H1 (cell line): Measurements from ENCODE around the gene PGP. TPM values are rescaled to one million over a fixed set of nuclear protein-coding genes. Genes with fewer than 3 reads are reported as not detected.

Experiments used
- CTCF ChIA-PET: fragments of 300-600 bp; sonication (Branson Sonifier 250); formaldehyde crosslinking; loops from one replicate; lab custom pipeline; 2021; ENCODE audit not compliant: partially characterized antibody; lab: Charles Lee
- POLR2A ChIA-PET: fragments of 300-600 bp; sonication (Branson Sonifier 250); formaldehyde crosslinking; loops from one replicate; lab custom pipeline; 2021; ENCODE audit warnings: inconsistent platforms; ENCODE audit not compliant: partially characterized antibody; lab: Charles Lee
- DNase-seq, 2 experiments: peaks; one replicate each; pipeline versions ENCODE4 v3.0.0 to v3.0.0-alpha.2; 2010 to 2022; ENCODE audit warnings: low spot score in 2 of 2, low read depth in 1 of 2, mixed read lengths in 1 of 2
- FAIRE-seq: peaks from 2 replicates; lab custom pipeline; 2011; peaks lifted over from hg19 to GRCh38; lab: Jason Lieb, UNC
- H2AFZ ChIP-seq: 2 replicates; pipeline ENCODE4 v1.8.1; 2012; ENCODE audit warnings: low read length, inconsistent platforms
- H2AK5ac ChIP-seq: 2 replicates; pipeline ENCODE4 v1.6.1; 2013; ENCODE audit warnings: low read depth, low read length
- H2BK120ac ChIP-seq: replicated peaks from 2 replicates; pipeline ENCODE3; 2013; ENCODE audit warnings: low read depth, low read length, inconsistent platforms
- H2BK12ac ChIP-seq: 2 replicates; pipeline ENCODE4 v1.6.1; 2013; ENCODE audit warnings: low read depth, low read length
- H2BK15ac ChIP-seq: 2 replicates; pipeline ENCODE4 v1.6.1; 2013; ENCODE audit warnings: low read length
- H2BK20ac ChIP-seq: 2 replicates; pipeline ENCODE4 v1.6.1; 2013; ENCODE audit warnings: low read length
- H2BK5ac ChIP-seq: 2 replicates; pipeline ENCODE4 v1.6.1; 2013; ENCODE audit warnings: low read depth, low read length
- H3K14ac ChIP-seq: 2 replicates; pipeline ENCODE4 v1.6.1; 2013; ENCODE audit warnings: inconsistent platforms; ENCODE audit not compliant: insufficient read length
- H3K18ac ChIP-seq: 2 replicates; pipeline ENCODE4 v1.6.1; 2013; ENCODE audit warnings: low read length; ENCODE audit errors: extremely low read depth
- H3K23ac ChIP-seq: 2 replicates; pipeline ENCODE4 v1.6.1; 2013; ENCODE audit warnings: inconsistent platforms; ENCODE audit not compliant: insufficient read length
- H3K23me2 ChIP-seq: 2 replicates; pipeline ENCODE4 v1.6.1; 2013; ENCODE audit warnings: low read depth, low read length
- H3K27ac ChIP-seq: 2 replicates; pipeline ENCODE4 v1.6.1; 2011; ENCODE audit warnings: low read depth, low read length, inconsistent platforms
- H3K27me3 ChIP-seq, 4 experiments: replicated peaks in 1 of 4; 1 replicate in 1 of 4; 2 replicates in 3 of 4; pipeline versions ENCODE4 v1.6.1 to v1.8.1; 2011 to 2013; ENCODE audit warnings: low read length in 3 of 4, mild to moderate bottlenecking in 3 of 4, inconsistent platforms in 2 of 4, mixed read lengths in 2 of 4, moderate library complexity in 1 of 4; ENCODE audit not compliant: control insufficient read depth in 3 of 4, insufficient read depth in 3 of 4; ENCODE audit errors: extremely low read depth in 1 of 4
- H3K36me3 ChIP-seq, 4 experiments: 2 replicates each; pipeline versions ENCODE4 v1.6.1 to v1.8.1; 2011 to 2013; ENCODE audit warnings: mild to moderate bottlenecking in 4 of 4, low read length in 3 of 4, moderate library complexity in 2 of 4, control low read depth in 1 of 4, inconsistent platforms in 1 of 4; ENCODE audit not compliant: insufficient read depth in 4 of 4, control insufficient read depth in 2 of 4
- H3K4ac ChIP-seq: replicated peaks from 2 replicates; pipeline ENCODE3; 2013; ENCODE audit warnings: low read length, low read depth, mixed read lengths, inconsistent platforms; ENCODE audit not compliant: insufficient read length
- H3K4me1 ChIP-seq, 4 experiments: replicated peaks in 1 of 4; 1 replicate in 1 of 4; 2 replicates in 3 of 4; pipeline versions ENCODE4 v1.6.1 to v1.8.1; 2011 to 2013; ENCODE audit warnings: low read length in 3 of 4, inconsistent platforms in 2 of 4, mixed read lengths in 1 of 4; ENCODE audit not compliant: insufficient read depth in 4 of 4, control insufficient read depth in 3 of 4
- H3K4me2 ChIP-seq, 2 experiments: 2 replicates each; pipeline versions ENCODE4 v1.6.1 to v1.8.1; 2011 to 2013; ENCODE audit warnings: low read depth in 2 of 2, low read length in 2 of 2, control low read depth in 1 of 2, inconsistent platforms in 1 of 2, mild to moderate bottlenecking in 1 of 2; ENCODE audit not compliant: insufficient read depth in 1 of 2
- H3K4me3 ChIP-seq, 4 experiments: fragments of 200-600, 300-600 bp in 1 of 4; sonication (generic), shearing (Covaris generic), sonication (Bioruptor Twin) in 1 of 4; 2 replicates each; pipeline versions ENCODE4 v1.5.1 to v1.8.1; 2011 to 2016; ENCODE audit warnings: low read length in 4 of 4, low read depth in 3 of 4, control low read depth in 2 of 4, inconsistent platforms in 2 of 4, mild to moderate bottlenecking in 2 of 4, mixed read lengths in 1 of 4, moderate library complexity in 1 of 4; ENCODE audit not compliant: insufficient read depth in 2 of 4; ENCODE audit errors: extremely low read depth in 1 of 4
- H3K56ac ChIP-seq: replicated peaks from 2 replicates; pipeline ENCODE3; 2013; ENCODE audit warnings: low read depth, mild to moderate bottlenecking, mixed read lengths, low read length, inconsistent platforms; ENCODE audit not compliant: insufficient read length
- H3K79me1 ChIP-seq: 2 replicates; pipeline ENCODE4 v1.6.1; 2013; ENCODE audit warnings: low read depth, low read length, control low read depth
- H3K79me2 ChIP-seq, 2 experiments: 2 replicates each; pipeline versions ENCODE4 v1.6.1 to v1.8.1; 2012 to 2013; ENCODE audit warnings: low read length in 2 of 2, mild to moderate bottlenecking in 2 of 2, inconsistent platforms in 1 of 2; ENCODE audit not compliant: insufficient read depth in 2 of 2, control insufficient read depth in 1 of 2
- H3K9ac ChIP-seq, 4 experiments: replicated peaks in 1 of 4; 1 replicate in 1 of 4; 2 replicates in 3 of 4; pipeline versions ENCODE4 v1.6.1 to v1.8.1; 2011 to 2013; ENCODE audit warnings: low read depth in 3 of 4, low read length in 3 of 4, control low read depth in 2 of 4, mild to moderate bottlenecking in 2 of 4, moderate library complexity in 2 of 4, inconsistent platforms in 1 of 4; ENCODE audit errors: extremely low read depth in 1 of 4
- H3K9me3 ChIP-seq, 2 experiments: 2 replicates each; pipeline versions ENCODE4 v1.6.1 to v1.8.1; 2012 to 2013; ENCODE audit warnings: mild to moderate bottlenecking in 2 of 2, moderate library complexity in 2 of 2, control low read depth in 1 of 2, inconsistent platforms in 1 of 2, low read depth in 1 of 2, low read length in 1 of 2, mixed read lengths in 1 of 2; ENCODE audit not compliant: insufficient read depth in 2 of 2
- H4K20me1 ChIP-seq, 2 experiments: replicated peaks in 1 of 2; 2 replicates each; pipeline versions ENCODE3 to v1.8.1; 2011 to 2013; ENCODE audit warnings: inconsistent platforms in 2 of 2, low read length in 2 of 2, mild to moderate bottlenecking in 1 of 2; ENCODE audit not compliant: insufficient read depth in 2 of 2, control insufficient read depth in 1 of 2
- H4K5ac ChIP-seq: 2 replicates; pipeline ENCODE4 v1.6.1; 2013; ENCODE audit warnings: low read length, low read depth, mixed read lengths, inconsistent platforms; ENCODE audit not compliant: insufficient read length
- H4K8ac ChIP-seq: 2 replicates; pipeline ENCODE4 v1.8.0; 2013; ENCODE audit warnings: mild to moderate bottlenecking, moderate library complexity, low read length, inconsistent platforms; ENCODE audit not compliant: insufficient read depth; ENCODE audit errors: extremely low read depth
- H4K91ac ChIP-seq: replicated peaks from 2 replicates; pipeline ENCODE3; 2013; ENCODE audit warnings: low read length, mixed read lengths, inconsistent platforms; ENCODE audit not compliant: insufficient read length
- BCL11A ChIP-seq, 2 experiments: IDR thresholded peaks; one replicate each; pipeline ENCODE4 v1.6.1; 2011; ENCODE audit warnings: low read depth in 2 of 2, low read length in 2 of 2, mild to moderate bottlenecking in 2 of 2
- CBX5 ChIP-seq: fragments of 300-800, 300-1000 bp; sonication (generic); IDR thresholded peaks from 2 replicates; pipeline ENCODE4 v1.7.1; 2016; ENCODE audit warnings: antibody characterized with exemption, low read length, low read depth
- CEBPB ChIP-seq: IDR thresholded peaks from 2 replicates; pipeline ENCODE4 v1.6.1; 2012; ENCODE audit warnings: low read depth, low read length
- CHD2 ChIP-seq: IDR thresholded peaks from 2 replicates; pipeline ENCODE4 v1.6.1; 2012; ENCODE audit warnings: low read length, improper control_type of control experiment
- CTBP2 ChIP-seq: IDR thresholded peaks from 2 replicates; pipeline ENCODE4 v1.7.0; 2011; ENCODE audit warnings: borderline replicate concordance, mild to moderate bottlenecking, moderate library complexity, mixed read lengths, low read length; ENCODE audit not compliant: insufficient read depth, insufficient read length
- E2F6 ChIP-seq: IDR thresholded peaks from 2 replicates; pipeline ENCODE4 v1.6.1; 2012; ENCODE audit warnings: inconsistent platforms
- FOSL1 ChIP-seq: IDR thresholded peaks from 2 replicates; pipeline ENCODE4 v1.6.1; 2011; ENCODE audit warnings: mild to moderate bottlenecking, low read depth, low read length, moderate library complexity; ENCODE audit not compliant: insufficient read depth
- JUN ChIP-seq: IDR thresholded peaks from 2 replicates; pipeline ENCODE4 v1.6.1; 2011; ENCODE audit warnings: low read depth, mild to moderate bottlenecking, improper control_type of control experiment, low read length
- KDM1A ChIP-seq: fragments of 200-600, 300-600 bp; sonication (generic); IDR thresholded peaks from 2 replicates; pipeline ENCODE4 v1.7.1; 2016; ENCODE audit warnings: mild to moderate bottlenecking, low read length, borderline replicate concordance
- SIN3A ChIP-seq, 2 experiments: IDR thresholded peaks in 1 of 2; conservative IDR thresholded peaks in 1 of 2; 2 replicates each; pipeline ENCODE4 v1.6.1; 2011 to 2012; ENCODE audit warnings: low read length in 2 of 2, improper control_type of control experiment in 1 of 2, low read depth in 1 of 2, mild to moderate bottlenecking in 1 of 2
- WGBS, 2 experiments: shearing (Covaris generic) in 1 of 2; methylation state at CpG; one replicate each; pipeline versions ENCODE4 v1.1.6 to v1.1.7; 2013 to 2015; ENCODE audit warnings: low lambda C conversion rate in 2 of 2, mixed read lengths in 2 of 2, inconsistent platforms in 1 of 2, low coverage in 1 of 2, missing lambda C conversion rate in 1 of 2; ENCODE audit not compliant: insufficient replicate concordance in 2 of 2, insufficient coverage in 1 of 2, insufficient read length in 1 of 2; ENCODE audit errors: extremely low coverage in 1 of 2, missing lambda C conversion rate in 1 of 2; 5-methylcytosine and 5-hydroxymethylcytosine counted together
- polyA plus RNA-seq, 7 experiments: library from polyadenylated mRNA; depleted of rRNA in 3 of 7; stranded (reverse) in 5 of 7; unstranded in 2 of 7; fragments of >200 nt in 5 of 7; fragments of 200-250 nt in 2 of 7; gene quantifications; 1 replicate in 5 of 7; 2 replicates in 1 of 7; 4 replicates in 1 of 7; pipeline versions ENCODE4 v1.2.1 to v1.2.3, GENCODE V29; 2011 to 2013; ENCODE audit warnings: missing spikeins in 2 of 7, mixed read lengths in 2 of 7
- total RNA-seq: library from RNA; stranded (reverse); fragmentation: NEBNext Ultra II Directional; extraction: Animal tissue kit (Norgen Biotek cat#: 25700); gene quantifications from 2 replicates; pipeline ENCODE4 v1.2.1, GENCODE V29; 2021

Gene PGP
- total and polyA plus RNA-seq, 2 of the 8 experiments (the other 6 are each of a cell fraction or from before 2014, with no cell fraction given): 30.9 to 55.9 TPM

GRCh38 chr16:2210009-2210332 lies 4.7 kb downstream of the PGP start:
- H3K9ac ChIP-seq: peak overlapping the region in 1 of 4 experiments; percentile 14; a peak in 1 of 7 replicates
- no peak overlapping the region for H3K4me2 ChIP-seq
- DNase-seq (no peak), FAIRE-seq (no peak)
- no peak overlapping the region for H2BK5ac ChIP-seq
- peaks cover 10% of the 10 kb centered on the region for H3K79me1 ChIP-seq
- no peaks in the 10 kb centered on the region for H3K9me3 ChIP-seq
- H3K56ac ChIP-seq: no peak overlapping the region
- no peak overlapping the region for H2BK12ac ChIP-seq
- no peak overlapping the region for H4K5ac ChIP-seq
- peaks cover 3 to 25% of the 10 kb centered on the region in 2 experiments; a peak in 3 of 4 replicates for H3K79me2 ChIP-seq
- H3K36me3 ChIP-seq: peaks cover 8 to 42% (median 19%) of the 10 kb centered on the region in 4 experiments; a peak in 6 of 8 replicates
- no peak overlapping the region for H2AFZ ChIP-seq
- no peak overlapping the region for H2BK15ac ChIP-seq
- no peak overlapping the region for H2BK120ac ChIP-seq
- H3K27me3 ChIP-seq: no peaks in the 10 kb centered on the region
- peaks cover 0 to 24% (median 9%) of the 10 kb centered on the region in 4 experiments; a peak in 6 of 7 replicates for H3K4me1 ChIP-seq
- ChIA-PET POLR2A (interaction anchor here (0.6 to 15.1 kb wide), 14 partner anchors 12 to 259 kb away, joined by 3 to 156 read pairs (median 6); partner anchors contain the start of genes CASKIN1, DNASE1L2, E4F1 and TRAF7), CTCF (interaction anchor here (0.6 to 3.2 kb wide), 4 partner anchors 11 to 1871 kb away, joined by 3 to 20 read pairs (median 5); no protein-coding TSS in a partner anchor)
- H4K20me1 ChIP-seq: peaks cover 8 to 42% of the 10 kb centered on the region in 2 experiments
- H4K8ac ChIP-seq: peak overlapping the region; percentile 25
- H3K18ac ChIP-seq: no peak overlapping the region
- H3K4ac ChIP-seq: no peak overlapping the region
- H2AK5ac ChIP-seq: no peak overlapping the region
- H3K4me3 ChIP-seq: no peak overlapping the region
- peaks cover 16% of the 10 kb centered on the region for H3K23me2 ChIP-seq
- no peak overlapping the region for H4K91ac ChIP-seq
- 95% methylated on average over 17 of the region's 17 CpGs; no CpG with 5 or more reads in 1 of the 2 experiments for WGBS, 2 experiments
- H3K14ac ChIP-seq: no peak overlapping the region
- no peak overlapping the region for H2BK20ac ChIP-seq
- H3K23ac ChIP-seq: no peak overlapping the region
- H3K27ac ChIP-seq: no peak overlapping the region
- TF ChIP-seq E2F6 (no peak), JUN (no peak), CTBP2 (no peak), KDM1A (no peak), CEBPB (no peak), SIN3A (conservative IDR thresholded peaks at IDR 0.05 in 1 of 2, IDR thresholded peaks at IDR 0.05 in 1 of 2; ENCODE audit: low read depth in 1 of 2, low read length in 2 of 2) (no peak), FOSL1 (no peak), CBX5 (no peak), BCL11A (IDR thresholded peaks at IDR 0.05; ENCODE audit: low read depth in 2 of 2, low read length in 2 of 2) (no peak), CHD2 (no peak)
